ENCODE results near the gene ASB10. TPM values are rescaled to one million over a fixed set of nuclear protein-coding genes. Genes with fewer than 3 reads are reported as not detected.

The ASB10 gene
- total RNA-seq, 1 experiment from 2014 or later = not detected

- in situ Hi-C loops (cut with HindIII; ENCODE audit: low sequenced_read_pairs) = no loop called here
- DNase-seq (ENCODE audit: low spot score) = no peak
Observed at GRCh38 chr7:151211155-151211772, 24.2 kb upstream of the ASB10 start.

GRCh38 chr7:151210087-151210854 lies 23.2 kb upstream of the ASB10 start, which contains the start of gene H2BK1:
TSS of gene H2BK1 (minus strand) at chr7:151210488. CDS start at chr7:151210318, 170 bp downstream.
- DNase-seq (ENCODE audit: low spot score) = no peak

GRCh38 chr7:151209588-151209987 lies 22.5 kb upstream of the ASB10 start:
- in situ Hi-C loops (cut with HindIII; ENCODE audit: low sequenced_read_pairs) = loop anchor here (5.0 kb wide), 1 partner anchor 62 kb away; no protein-coding TSS in a partner anchor
- no peak for DNase-seq (ENCODE audit: low spot score)

More at GRCh38 chr7:151210087-151210854, 23.2 kb upstream of the ASB10 start, which contains the start of gene H2BK1:
- in situ Hi-C loops (cut with HindIII; ENCODE audit: low sequenced_read_pairs) = no loop called here

DNA sequence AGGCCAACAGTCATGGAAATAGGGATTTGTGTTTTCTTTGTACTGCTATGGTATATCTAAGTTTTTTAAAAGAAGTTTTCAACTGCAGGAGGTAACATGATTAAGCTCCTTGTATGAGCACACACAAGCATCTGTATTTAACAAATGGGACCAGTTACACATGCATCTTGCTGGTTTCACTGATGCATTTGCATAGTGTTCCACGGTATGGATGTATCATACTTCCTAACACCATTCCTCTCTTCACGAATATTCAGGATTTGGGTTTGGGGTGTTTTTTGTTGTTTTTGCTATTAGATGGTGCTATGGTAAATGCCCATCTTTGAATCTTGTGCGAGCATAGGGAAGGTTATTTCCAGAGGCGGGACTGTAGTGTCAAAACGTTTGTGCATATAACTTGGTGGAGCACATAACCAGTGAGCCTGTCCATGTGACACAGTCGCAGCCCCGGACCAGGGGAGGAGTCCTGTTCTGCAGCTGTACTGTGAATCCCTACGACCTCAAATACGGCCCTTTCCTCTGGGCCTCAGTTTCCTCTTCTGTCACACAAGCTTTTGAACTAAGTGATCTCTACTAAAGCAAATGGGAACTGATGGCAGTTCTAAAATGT lies 21.3 kb upstream of the ASB10 start:
- DNase-seq (ENCODE audit: low spot score) = no peak
- in situ Hi-C loops (cut with HindIII; ENCODE audit: low sequenced_read_pairs) = loop anchor here (5.0 kb wide), 1 partner anchor 61 kb away; no protein-coding TSS in a partner anchor

GRCh38 chr7:151207804-151208203 lies 20.8 kb upstream of the ASB10 start:
- DNase-seq (ENCODE audit: low spot score) = no peak
- in situ Hi-C loops (cut with HindIII; ENCODE audit: low sequenced_read_pairs) = loop anchor here (5.0 kb wide), 1 partner anchor 61 kb away; no protein-coding TSS in a partner anchor

DNA sequence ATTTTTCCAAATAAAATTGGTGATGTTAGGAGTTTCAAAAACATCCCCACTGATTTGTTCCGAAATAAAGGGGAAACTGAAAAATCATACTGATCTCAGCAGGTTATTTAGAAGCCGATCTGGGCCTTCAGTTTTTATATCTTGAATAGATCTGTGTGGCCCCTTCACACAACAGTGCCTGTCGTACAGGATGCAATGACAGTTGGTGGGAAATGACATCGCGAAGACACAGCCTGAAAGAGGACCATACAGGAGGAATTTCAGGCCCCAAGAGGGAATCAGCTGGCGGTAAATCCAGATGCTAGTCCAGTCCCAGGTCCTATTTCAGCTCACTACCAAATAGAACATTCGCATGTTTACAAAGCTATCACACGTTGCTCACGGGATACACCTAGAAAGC lies 20.3 kb upstream of the ASB10 start:
- DNase-seq (ENCODE audit: low spot score) = no peak
- in situ Hi-C loops (cut with HindIII; ENCODE audit: low sequenced_read_pairs) = loop anchor here (5.0 kb wide), 1 partner anchor 60 kb away; no protein-coding TSS in a partner anchor

DNA sequence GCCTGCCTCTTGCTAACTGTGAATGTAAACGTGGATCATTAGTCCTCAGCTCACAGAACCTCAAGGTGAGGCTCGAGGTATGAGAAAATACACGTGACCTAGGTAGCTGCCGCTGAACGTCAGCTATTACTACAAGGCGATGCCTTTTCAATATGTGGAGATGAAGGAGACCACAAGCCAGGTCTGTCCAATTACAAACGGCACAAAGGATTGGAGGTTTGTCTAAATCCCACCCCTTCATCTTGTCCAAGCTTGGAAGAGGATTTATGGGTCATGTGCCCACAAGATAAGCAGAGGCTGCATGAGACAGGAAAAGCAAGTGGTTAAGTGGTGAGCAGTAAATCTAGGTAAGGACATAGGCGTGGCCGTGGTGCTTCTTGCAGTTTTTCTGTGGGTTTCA lies 19.9 kb upstream of the ASB10 start:
- in situ Hi-C loops (cut with HindIII; ENCODE audit: low sequenced_read_pairs) = loop anchor here (5.0 kb wide), 1 partner anchor 60 kb away; no protein-coding TSS in a partner anchor
- no peak for DNase-seq (ENCODE audit: low spot score)

DNA sequence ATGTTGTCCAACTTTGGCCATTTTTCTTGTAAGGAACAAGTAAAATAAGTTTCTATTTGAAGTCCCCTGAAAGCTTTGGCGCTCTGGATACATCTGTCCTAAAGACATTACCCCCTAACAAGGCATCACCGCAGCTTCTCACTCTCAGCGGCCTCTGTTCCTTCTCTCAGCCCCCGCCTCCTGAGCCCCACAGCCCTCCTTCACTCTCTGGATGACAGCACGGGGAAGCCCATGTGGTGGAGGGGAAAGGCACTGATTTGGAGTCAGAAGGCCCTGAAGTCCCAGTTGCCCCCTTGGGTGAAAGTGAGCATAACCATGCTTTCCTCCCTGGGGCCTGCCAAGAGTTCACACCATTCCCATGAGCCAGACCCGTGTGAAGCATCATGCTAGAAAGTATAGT lies 18.7 kb upstream of the ASB10 start:
- in situ Hi-C loops (cut with HindIII; ENCODE audit: low sequenced_read_pairs) = loop anchor here (5.0 kb wide), 1 partner anchor 58 kb away; no protein-coding TSS in a partner anchor
- no peak for DNase-seq (ENCODE audit: low spot score)

- no peak for DNase-seq (ENCODE audit: low spot score)
- in situ Hi-C loops (cut with HindIII; ENCODE audit: low sequenced_read_pairs) = loop anchor here (5.0 kb wide), 1 partner anchor 57 kb away; no protein-coding TSS in a partner anchor
Observed at GRCh38 chr7:151204383-151205032, 17.5 kb upstream of the ASB10 start.

DNA sequence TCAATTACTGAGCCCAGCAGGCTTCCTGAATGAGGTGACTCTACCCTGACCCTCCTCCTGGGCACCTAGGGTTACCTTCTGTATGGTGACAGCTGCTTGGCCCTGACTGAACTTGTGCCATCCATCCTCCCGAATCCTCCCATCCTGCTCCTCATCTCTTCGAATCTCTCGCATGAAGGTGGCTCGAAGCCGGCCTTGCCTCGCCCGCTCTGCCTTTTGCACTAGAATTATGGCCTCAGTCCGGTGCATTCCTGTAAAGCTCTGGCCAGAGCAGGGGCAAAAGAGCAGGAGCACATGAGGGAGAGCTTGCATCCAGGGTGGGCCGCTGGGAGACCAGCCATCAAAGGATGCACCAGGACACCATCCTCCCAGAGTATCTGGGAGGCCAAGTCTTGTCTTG lies 15.8 kb upstream of the ASB10 start:
- DNase-seq (ENCODE audit: low spot score) = no peak
- in situ Hi-C loops (cut with HindIII; ENCODE audit: low sequenced_read_pairs) = no loop called here

GRCh38 chr7:151201751-151202150 lies 14.7 kb upstream of the ASB10 start:
- DNase-seq (ENCODE audit: low spot score) = no peak
- in situ Hi-C loops (cut with HindIII; ENCODE audit: low sequenced_read_pairs) = no loop called here

DNA sequence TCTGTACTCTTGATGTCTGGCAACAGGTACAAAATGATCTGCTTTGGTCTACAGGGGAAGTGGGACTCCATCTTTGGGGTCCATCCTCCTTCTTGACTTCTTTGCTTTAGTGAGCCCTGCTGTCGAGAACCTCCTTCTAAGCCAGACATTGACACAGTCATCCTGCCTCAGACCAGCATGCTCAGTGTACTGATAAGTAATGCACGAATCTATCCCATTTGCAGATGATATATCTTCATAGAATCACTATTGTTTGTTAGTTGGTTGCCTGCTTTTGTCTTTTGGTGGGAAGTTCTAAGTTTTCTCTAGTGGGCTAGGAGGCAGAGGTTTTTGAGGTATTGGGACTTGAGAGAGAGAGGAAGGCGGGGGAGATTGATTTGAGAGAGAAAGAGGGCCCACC lies 14.3 kb upstream of the ASB10 start:
- in situ Hi-C loops (cut with HindIII; ENCODE audit: low sequenced_read_pairs) = no loop called here

GRCh38 chr7:151198945-151199848 lies 12.1 kb upstream of the ASB10 start:
- in situ Hi-C loops (cut with HindIII; ENCODE audit: low sequenced_read_pairs) = no loop called here
- no peak for DNase-seq (ENCODE audit: low spot score)

More for the DNA sequence above, 14.3 kb upstream of the ASB10 start:
- DNase-seq (ENCODE audit: low spot score) = no peak

- in situ Hi-C loops (cut with HindIII; ENCODE audit: low sequenced_read_pairs) = no loop called here
- DNase-seq (ENCODE audit: low spot score) = no peak
Observed at GRCh38 chr7:151197932-151198331, 10.9 kb upstream of the ASB10 start.

DNA sequence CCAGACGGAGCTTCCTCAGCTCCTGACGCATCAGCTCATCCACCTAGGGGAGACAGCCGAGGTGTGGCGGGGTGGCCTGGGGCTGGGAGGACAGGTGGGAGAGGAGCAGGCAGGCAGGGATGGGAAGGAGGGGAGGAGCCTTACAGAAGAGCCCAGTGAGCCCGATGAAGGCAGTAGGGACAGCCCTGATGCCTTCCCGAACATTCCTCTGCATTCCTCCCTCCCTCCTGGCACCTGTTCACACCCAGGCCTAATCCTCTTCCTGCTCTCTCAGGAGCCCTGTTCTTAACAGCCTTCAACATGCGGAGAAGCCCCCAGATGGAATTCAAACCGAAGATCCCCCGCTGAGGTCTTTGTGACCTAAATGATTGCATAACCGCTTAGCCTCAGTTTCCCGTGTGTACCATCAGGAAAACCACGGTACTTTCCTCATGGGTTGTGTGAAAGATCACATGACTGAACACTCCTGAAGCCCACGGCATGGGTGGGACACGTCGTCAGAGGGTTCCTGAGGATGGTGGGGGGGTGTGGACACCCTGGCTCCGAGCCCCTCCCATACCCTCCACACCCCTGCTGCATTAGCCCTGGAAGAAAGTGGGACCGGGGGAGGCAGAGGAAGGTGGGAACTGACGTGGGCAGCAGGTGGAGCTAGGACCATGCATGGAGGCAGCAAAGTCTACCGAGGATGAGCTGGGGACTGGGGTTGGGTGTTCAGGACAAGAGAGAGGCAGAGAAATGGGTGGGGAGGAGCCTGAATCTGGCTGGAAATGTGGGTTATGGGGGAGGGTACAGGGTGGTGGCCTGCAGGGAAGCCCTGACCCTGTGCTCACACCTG lies 8.8 kb upstream of the ASB10 start:
- in situ Hi-C loops (cut with HindIII; ENCODE audit: low sequenced_read_pairs) = no loop called here
- DNase-seq (ENCODE audit: low spot score) = no peak

DNA sequence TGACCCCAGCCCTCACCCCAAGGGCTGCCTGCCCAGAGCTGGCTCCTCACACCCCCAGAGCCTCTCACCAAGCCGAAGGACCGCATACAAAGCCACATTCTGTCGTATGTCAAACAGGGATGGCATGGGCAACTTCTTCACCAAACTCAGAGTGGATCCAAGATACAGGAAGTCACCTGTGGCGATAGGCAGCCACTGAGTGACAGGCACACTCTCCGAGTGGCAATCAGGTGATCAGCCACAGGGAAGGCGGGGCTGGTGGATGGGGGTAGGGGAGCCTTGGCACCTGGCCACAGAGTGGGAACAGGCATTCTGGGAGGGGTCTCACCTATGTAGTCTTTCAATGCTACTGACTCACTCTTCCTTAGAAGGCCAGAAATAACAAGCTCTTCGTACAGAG lies 7.1 kb upstream of the ASB10 start:
- DNase-seq (ENCODE audit: low spot score) = no peak
- in situ Hi-C loops (cut with HindIII; ENCODE audit: low sequenced_read_pairs) = no loop called here

DNA sequence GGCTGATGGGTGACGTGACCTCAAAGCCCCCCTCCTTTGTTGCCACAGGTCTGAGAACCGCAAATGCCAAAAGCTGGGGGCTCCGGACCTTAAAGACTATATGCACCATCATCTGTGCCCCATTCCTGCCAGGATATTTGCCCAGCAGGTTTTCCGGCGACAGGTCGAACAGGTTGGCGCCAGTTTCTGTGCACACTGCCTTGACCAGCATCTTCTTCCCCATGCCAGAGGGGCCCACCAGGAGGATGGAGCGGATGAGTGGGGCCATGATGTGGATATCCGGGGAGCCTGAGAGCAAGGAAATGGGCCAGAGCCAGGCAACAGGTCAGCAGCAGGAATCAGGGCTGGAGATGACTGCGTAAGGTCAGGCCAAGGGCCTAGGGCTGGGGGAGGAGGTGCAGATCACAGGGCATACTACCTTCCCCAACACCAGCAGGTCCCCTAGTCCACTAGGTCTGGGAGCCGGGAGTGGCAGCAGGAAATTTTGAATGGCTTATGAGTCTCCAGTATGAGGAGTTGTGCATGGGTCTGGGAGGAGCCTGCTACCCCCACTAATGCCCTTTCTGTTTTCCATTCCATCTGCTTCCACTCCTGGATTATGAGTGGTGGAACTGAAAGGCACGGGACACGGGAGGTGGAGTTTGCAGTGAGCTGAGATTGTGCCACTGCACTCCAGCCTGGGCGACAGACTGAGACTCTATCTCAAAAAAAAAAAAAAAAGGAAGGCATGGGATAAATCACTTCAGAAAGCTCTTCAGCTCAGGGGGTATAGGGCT lies 6.3 kb upstream of the ASB10 start:
- in situ Hi-C loops (cut with HindIII; ENCODE audit: low sequenced_read_pairs) = no loop called here
- DNase-seq (ENCODE audit: low spot score) = no peak

Data from G401 (cell line).